AG20443 (cell line): ENCODE data around the gene AFAP1L2.

Experiments
- DNase-seq: peaks from one replicate; pipeline ENCODE4 v3.0.0; 2012; ENCODE audit warnings: low spot score, mixed read lengths

Gene AFAP1L2

DNA sequence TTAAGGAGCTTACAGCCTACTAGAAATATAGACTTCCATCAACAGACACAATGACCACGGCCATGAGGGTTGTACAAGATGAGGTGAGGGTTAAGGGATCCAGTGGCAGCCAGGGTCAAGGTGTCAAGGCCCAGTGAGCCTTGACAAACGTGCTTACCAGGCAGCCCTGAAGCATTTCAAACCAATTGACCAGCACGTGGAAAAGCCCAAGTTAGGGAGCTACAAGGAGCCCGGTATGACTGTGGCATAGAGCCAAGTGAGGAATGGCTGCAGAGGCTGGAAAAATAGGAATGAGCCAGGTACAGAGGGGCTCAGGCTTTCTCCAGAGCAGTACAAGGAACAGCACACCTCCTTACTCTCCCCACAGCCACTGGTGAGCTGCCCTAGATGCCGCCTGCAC lies 12.7 kb downstream of the AFAP1L2 start:
- no peak for DNase-seq

DNA sequence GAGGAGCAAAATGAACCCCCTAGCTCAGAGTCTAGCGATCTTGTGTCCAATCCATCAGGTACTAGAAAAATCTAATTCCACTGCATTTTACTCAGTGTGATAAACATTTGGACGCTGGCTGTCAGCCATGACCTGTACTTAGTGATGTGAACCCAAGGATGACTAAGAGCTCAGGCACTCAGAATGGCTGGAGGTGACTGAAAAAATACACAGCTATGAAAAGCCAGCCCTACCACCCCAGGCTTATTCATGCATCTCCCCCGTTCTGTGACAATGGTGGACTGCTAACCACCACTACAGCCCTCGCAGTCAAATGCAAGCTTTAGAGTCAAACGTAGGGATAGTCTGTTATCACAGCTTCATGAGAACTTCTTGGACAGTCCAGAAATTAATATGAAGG lies 14.9 kb downstream of the AFAP1L2 start:
- no peak for DNase-seq

DNA sequence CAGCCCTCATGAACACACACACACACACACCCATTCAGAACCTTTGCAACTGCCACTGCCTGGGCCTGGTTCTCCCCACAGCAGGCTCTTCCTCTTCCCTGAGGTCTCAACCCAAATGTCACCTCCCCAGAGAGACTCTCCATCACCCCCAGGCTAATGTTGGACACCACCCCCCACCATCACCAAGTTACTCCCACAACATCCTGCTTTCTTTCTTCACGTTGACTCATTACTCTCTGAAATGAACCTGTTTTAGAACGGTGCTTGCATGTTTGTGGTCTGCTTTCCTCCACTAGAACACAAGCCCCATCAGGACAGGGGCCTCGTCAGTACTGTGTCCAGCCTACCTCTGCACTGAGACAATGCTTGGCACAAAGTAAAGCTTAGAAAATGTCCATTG lies 16.0 kb downstream of the AFAP1L2 start:
- DNase-seq, result no peak

DNA sequence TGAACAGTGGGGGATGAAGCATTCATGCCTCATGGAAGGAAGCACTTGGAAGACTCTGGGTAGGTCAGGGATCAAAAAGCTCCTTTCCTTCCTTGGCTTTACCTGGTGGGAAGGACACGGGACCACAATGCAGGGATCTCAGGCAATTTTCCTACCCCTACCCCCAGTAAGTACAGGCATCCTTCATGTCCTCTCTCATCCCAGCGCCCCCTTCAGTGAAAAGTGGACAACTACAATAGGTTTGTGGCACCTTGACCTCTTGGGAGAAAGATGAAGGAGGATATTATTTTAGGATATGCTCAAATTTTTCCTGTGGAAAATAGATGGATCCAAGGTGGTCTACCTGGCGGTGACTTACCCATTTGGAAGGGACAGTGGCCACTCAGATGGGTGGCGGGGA lies 16.5 kb downstream of the AFAP1L2 start:
- DNase-seq, result no peak

DNA sequence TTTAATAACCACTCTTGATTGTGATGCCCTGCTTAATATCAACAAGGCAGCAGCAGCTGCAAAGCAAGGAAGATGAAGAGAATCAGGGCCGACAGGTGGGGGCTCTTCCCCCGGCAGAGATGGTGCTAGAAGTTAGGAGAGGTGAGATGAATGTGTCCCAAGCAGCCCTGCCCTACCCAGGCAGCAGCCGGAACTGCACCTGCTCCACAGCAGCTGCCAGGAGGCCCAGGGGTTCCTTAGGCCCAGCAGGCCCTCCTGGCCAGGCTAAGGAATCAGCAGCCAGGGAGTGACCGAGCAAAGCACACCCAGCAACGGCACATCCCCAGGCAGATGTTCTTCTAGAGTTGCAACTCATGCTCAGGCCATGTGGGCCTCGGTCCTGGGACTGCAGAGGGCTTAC lies 17.9 kb downstream of the AFAP1L2 start:
- no peak for DNase-seq

DNA sequence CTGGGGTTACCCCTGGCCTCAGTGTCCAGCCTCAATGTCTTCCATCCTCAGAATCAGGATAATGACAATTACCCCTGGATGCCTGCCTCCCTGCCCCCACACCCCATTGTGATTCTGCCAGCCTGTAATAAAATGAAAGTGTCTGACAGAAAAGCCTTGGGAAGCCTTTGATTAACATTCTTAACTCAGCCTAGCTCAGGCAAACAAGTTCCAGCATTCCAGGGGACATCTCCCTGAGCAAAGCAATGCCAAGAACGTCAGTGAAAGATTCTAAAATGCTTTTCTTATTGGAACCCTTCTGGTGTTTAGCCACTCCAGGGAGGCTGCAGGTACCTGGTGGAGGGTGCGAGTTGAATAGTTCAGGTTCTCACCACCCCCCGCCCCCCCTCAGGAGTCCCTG lies 18.7 kb downstream of the AFAP1L2 start:
- DNase-seq, result no peak

DNA sequence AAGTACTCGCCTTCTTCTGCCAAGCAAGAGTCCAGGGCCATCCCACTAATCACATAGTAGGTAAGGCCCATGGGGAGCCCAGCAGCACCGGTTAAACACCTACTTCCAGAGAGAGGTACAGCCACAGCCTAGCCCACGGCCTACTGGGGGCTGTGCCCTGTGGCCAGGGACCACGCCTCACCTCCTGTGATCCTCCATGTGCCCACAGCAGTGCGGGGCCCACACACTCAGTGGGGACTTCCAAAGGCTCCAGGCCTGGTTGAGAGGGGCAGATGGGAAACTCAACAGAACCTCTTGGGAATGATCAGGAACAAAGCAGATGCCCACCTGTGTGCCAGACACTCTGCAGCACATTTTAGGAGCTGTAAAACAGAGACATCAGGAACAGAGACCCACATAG lies 19.7 kb downstream of the AFAP1L2 start:
- no peak for DNase-seq

DNA sequence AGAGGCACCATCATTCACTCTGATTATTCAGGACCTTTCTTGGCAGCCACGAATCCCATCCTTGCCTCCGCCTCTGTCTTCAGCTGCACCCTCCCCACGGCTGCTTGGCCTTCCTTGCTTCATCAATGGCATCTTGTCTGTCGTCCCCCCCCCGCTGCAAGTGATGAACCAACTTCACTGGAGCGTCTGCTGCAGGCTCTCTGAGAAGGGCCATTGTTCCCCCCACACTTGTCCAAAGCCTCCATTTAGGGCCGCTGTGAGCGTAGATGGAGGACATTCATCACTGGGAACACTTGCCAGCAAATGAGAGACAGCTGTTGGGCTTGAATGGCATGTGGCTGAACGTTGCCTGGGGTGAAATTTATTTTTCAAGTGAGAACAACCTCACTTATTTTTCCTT lies 20.1 kb downstream of the AFAP1L2 start:
- no peak for DNase-seq

DNA sequence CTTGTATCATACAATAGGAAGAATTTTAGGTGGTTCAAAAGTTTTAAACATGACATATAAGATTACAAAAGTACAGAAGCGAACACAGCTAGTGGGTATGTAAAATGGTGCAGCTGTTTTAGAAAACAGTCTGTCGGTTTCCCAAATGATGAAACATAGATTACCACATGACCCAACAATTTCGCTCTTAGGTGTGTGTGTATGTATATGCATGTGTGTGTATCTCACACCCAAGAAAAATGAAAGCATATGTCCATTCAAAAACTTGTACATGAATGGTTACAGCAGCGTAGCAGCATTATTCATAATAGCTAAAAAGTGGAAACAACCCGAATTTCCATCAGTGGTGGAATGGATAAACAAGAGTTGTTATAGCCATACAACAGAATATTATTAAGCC lies 23.5 kb downstream of the AFAP1L2 start:
- no peak for DNase-seq

DNA sequence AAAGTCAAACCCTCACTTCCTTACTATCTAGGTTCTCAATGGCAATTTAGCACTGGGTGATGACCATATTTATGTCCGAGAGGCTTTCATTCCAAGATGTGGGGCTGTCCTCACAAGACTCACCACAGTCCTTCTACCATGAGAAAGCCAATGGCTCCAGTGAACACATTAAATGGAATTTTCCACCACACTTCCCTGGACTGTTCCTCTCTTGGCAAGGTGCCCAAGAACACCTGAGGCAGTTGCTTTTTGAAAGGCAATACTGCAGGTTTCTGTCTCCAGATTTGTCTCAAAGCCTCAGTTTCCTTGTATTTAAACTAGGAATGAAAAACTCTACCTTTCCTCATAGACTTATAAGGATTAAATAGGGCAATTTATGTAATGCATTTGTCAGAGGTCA lies 24.2 kb downstream of the AFAP1L2 start:
- DNase-seq, result no peak

DNA sequence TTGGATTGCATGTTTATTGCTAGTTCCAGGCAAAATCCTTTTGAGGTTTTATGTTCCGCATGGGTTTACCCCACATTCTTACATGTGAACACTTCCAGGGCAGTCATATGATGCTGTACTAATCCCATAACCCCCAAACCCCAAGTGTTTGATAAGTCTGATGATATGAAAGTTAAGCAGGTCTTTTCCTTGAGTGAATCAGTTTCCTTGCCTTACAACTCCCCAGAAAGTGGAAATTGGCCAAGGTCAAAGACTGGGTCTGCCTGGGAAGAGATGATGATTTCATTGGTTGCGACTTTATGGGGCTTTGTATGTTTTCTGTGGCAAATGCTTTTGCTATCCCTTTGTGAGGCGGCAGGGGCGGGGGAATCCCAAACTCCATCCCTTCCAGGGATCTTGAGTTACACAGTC lies 24.7 kb downstream of the AFAP1L2 start:
- DNase-seq, result no peak

DNA sequence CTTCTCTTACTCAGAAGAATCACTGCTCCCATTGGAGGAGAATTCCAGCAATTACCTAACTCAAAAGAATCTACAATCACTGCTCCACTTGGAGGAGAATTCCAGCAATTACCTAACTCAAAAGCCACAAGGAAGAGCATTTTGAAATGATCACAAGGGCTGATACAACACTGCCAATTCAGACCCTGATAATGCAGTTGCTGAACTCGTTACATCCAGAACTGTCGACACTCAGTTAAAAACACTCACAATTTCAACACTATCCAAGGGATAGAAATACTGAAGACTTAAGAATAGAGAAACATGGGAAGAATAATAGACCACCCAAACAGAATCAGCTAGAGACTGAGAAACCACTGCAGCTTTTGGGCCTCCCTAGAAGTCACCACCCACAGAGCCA lies 27.8 kb downstream of the AFAP1L2 start:
- DNase-seq, result no peak

DNA sequence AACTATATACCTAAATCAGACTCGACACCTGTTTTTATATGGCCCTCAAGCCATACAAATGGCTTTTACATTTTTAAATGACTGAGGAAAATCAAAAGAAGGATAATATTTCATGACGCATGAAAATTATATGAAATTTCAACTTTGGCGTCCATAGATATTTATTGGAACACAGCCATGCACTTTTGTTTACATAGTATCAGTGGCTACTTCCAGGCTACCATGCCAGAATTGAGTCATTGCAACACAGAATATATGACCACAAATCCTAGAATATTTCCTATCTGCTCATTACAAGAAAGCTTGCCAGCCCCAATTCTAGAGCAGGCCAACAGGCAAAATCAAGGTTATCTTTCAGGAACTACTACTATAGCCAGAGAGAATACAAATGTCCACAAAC lies 29.3 kb downstream of the AFAP1L2 start:
- no peak for DNase-seq

DNA sequence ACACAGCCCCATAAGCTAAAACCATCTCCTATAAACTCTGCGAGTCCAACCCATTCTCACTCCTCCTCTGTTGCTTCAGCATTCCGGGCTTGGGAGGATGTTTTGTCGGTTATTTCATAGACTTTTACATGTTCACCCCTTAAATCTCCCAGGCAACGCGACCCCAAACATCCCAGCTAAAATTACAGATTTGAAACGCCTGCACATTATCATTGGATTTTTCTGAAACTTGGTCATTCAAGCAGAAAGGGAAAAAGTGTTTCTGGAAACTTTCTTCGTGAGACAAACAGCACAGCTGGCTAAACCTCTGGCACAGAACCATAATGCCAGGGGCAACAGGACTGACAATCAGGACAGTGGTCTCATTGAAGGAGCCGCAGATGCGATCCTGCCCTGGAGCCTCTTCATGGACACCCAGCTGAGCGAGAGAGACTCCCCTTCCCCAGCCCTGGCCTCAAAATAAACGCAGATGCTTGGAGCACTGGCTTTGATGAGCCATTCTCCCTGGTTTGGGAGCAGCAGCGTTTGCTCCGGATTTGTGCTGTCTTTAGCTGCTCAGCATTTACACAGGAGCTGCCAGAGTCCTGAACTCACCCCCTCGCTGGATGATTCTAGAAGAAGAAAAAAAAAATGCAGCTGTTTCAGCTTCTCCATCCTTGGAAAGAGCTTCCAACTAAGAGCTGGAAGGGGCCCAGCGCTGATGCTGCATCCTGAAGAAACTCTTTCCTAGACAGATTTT lies 30.1 kb downstream of the AFAP1L2 start:
- no peak for DNase-seq

DNA sequence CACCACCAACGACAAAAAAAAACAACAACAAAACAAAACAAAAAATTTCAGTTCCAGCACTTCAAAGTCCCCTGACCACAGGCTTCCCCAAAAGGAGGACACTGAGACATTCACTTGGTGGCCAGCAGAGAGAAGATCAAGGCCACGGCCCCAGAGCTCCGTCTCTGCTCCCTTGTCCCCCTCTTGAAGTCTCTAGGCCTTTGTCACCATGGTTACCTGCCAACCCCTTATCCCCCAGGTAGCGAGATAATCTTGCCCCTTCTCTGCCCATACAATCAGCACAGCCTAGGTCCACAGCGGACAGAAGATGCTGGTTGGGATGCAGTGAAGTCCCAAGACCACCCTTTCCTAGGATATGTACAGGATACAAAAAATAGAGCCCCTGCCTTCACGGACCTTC lies 30.7 kb downstream of the AFAP1L2 start:
- DNase-seq, result no peak

DNA sequence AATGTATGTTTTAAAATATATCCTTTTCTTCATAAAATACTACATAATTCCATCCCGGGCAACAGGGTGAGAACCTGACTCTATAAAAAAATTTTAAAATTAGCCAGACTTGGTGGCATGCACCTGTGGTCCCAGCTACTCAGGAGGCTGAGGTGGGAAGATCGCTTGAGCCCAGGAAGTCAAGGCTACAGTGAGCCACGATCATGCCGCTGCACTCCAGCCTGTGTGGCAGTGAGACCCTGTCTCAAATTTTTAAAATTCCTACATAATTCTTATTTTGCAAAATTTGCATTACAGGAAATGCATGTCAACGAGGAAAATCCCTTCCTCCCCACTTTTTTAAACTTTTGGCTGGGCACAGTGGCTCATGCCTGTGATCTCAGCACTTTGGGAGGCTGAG lies 31.3 kb downstream of the AFAP1L2 start:
- DNase-seq, result no peak

DNA sequence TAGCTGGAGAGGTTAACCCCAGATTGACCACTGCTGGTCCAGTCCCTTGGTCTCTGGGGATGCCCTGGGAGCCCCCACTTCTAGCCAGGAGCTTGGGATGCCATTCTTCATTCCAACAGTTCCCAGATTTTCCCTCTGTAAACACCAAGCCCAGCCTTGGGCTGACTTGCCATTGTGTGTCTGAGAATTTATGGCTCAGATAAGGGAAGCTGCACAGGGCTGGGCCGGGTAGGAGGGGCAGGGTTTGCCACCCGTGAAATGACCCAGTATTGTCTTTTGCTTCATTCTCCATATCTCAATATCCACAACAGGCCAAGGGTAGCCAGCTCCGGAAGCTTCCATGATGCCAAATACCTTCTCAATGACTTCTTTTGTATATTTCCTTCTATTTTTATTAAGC lies 32.1 kb downstream of the AFAP1L2 start:
- no peak for DNase-seq

DNA sequence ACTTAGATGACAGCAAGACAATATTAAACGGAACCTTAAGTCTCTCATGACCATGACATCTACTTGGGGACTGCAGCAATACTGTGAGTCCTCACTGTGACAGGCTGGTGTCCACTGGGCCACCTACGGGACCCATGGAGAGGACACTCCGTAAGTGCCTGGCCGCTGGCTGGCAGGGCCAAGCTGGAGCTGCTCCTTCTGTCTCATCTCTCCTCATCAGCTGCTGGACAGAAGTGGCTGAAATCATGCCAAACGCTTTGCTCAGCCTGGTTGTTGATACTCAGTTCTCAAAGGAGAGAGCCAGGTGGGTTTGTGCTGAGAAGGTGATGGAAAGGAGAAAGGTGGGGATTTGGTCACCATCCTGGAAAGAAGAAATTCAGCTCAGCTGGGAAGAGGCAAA lies 33.3 kb downstream of the AFAP1L2 start:
- DNase-seq, result no peak

DNA sequence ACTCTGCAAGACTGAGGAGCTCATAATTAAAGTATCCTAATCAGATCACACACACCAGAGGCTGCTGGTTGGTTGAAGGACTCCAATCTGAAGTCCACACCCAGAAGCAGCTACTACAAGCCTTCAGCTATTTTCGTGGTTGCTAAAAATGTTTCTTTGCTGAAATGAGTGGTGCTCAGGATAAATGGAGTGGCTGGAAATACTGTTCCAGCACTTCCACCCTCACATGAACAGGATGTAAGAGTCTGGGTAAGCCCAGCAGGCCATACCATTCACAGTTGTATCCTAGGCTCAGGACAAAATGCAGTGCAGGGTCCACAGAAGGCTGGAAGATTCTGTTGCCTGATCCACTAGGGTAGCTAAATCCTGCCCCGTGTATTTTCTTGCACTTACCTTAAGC lies 34.1 kb downstream of the AFAP1L2 start:
- DNase-seq, result no peak

DNA sequence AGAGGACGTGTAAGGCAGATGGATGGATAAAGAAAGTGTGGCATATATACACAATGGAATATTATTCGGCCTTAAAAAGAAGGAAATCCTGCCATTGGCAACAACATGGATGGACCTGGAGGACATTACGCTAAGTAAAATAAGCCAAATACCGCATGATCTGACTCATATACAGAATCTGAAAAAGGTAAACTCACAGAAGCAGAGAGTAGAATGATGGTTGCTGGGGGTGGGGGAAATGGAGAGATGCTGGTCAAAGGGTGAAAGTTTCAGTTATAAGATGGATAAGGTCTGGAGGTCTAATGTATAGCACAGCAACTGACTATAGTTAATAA lies 36.3 kb downstream of the AFAP1L2 start:
- no peak for DNase-seq

DNA sequence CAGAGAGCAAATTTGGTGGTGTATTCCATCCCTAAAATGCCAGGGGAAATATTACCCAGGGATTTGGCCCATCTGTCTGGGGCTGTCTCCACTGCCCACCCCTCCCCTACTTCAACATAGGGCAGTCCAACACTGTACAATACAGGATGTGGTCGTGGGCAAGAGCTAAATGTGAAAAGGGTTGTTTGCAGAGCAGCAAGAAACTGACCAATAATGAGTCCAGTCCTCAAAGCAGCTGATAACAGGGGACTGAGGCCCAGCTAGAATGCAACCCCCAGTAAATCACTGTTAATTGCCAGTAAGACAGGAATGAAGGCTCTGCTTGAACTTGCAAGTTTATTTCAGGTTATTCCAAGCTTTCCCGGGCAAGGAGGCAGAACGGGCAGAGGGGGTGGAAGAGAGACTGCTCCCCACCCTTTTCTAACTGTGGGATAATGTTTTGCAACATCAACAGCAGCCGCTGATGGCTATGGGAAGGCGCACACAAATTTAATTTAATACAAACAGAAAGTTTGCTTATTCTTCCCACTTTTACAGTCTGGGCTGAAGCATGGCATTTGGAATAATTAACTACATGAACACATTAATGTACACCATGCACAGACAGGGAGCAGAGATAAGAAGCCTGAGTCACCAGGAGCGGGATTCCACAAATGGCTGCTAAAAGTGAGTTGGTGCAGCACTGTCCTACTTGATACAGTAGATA lies 36.8 kb downstream of the AFAP1L2 start:
- DNase-seq, result no peak

DNA sequence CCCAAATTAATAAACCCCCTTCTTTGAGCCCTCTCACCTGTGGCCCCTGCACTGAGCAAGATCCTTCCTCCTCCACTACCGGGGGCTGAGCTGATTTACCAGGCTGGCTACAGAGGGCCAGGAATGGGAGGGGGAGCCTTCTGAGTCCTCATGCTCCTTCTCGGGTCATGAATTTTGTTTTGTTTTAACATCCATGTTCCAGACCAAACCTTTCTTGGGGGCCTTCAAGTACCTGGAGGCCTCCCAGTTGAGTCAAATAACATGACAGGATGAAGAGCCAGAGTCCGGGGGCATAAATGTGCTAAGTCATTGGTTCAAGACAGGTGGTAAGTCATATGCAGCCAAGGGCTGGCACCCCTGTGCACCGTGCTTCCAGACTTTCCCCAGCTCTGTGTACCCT lies 39.6 kb downstream of the AFAP1L2 start:
- DNase-seq, result no peak

DNA sequence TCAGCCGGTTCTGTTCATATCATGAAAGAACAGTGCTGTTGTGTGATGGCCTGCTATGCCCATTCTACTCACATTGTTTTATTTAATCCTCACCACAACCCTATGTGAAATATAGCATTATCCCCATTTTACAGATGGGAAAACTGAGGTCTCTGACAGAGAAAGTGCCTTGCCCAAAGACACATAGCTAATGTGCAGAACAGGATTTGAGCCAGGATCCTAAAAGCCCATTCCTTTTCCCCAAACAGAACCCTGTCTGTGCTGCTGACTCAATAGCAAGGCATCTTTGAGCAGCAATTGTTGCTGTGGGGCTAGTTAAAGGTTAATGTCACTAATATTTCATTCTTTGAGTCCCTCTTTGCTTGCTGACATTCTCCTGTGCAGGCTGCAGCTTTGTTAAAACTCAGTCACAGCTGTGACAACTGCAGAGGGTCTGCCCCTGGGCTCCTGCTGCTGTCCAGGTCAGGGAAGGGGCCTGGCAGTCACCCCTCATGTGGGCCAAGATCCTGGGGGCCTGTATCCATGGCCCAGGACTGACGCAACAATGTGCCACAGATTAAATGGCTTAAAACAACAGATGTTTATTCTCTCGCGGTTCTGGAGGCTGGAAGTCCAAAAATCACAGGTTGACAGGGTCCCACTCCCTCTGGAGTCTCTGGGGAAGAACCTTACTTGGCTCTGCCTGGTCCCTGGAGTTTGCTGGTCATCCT lies 40.4 kb downstream of the AFAP1L2 start:
- DNase-seq, result no peak
